ENCODE results near the gene APC. TPM values are rescaled to one million over a fixed set of nuclear protein-coding genes. Genes with fewer than 3 reads are reported as not detected.

APC gene
- polyA plus RNA-seq, 1 experiment: 25.7 TPM

DNA sequence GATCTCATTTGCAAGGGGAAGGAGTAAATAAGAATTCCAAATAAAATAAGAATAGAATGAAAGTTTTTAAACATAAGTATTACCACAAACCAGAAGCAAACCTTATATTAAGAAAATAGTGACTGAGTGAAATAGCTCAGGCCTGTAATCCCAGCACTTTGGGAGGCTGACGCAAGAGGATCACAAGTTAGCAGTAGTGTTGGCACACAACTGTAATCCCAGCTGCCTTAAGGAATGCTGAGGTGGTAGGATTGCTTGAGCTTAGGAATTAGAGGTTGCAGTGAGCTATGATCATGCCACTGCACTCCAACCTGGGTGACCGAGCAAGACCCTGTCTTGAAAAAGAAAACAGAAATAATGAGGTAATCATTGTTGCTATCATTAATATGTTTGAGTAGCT is 47.0 kb downstream of the APC start:
- Histone ChIP-seq H3K4me3 (ENCODE audit: low read depth, low read length) (no peak overlapping the region), H3K9me3 (ENCODE audit: control insufficient read depth, insufficient read depth, low read length) (no peaks in the 10 kb centered on the region), H3K27ac (ENCODE audit: low read depth, low read length) (no peak overlapping the region), H3K27me3 (ENCODE audit: control insufficient read depth, insufficient read depth, low read length) (no peaks in the 10 kb centered on the region)
- TF ChIP-seq, protein P1, sequence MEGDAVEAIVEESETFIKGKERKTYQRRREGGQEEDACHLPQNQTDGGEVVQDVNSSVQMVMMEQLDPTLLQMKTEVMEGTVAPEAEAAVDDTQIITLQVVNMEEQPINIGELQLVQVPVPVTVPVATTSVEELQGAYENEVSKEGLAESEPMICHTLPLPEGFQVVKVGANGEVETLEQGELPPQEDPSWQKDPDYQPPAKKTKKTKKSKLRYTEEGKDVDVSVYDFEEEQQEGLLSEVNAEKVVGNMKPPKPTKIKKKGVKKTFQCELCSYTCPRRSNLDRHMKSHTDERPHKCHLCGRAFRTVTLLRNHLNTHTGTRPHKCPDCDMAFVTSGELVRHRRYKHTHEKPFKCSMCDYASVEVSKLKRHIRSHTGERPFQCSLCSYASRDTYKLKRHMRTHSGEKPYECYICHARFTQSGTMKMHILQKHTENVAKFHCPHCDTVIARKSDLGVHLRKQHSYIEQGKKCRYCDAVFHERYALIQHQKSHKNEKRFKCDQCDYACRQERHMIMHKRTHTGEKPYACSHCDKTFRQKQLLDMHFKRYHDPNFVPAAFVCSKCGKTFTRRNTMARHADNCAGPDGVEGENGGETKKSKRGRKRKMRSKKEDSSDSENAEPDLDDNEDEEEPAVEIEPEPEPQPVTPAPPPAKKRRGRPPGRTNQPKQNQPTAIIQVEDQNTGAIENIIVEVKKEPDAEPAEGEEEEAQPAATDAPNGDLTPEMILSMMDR (IDR thresholded peaks at IDR 0.05; ENCODE audit: low read depth, low read length): no peak
- ChIA-PET POLR2A (no interaction called here), CTCF (interaction anchor here (1.0 to 1.4 kb wide), 2 partner anchors 64 to 93 kb away, joined by 4 to 7 read pairs; no protein-coding TSS in a partner anchor)
- DNase-seq (ENCODE audit: low read depth, low spot score): no peak

DNA sequence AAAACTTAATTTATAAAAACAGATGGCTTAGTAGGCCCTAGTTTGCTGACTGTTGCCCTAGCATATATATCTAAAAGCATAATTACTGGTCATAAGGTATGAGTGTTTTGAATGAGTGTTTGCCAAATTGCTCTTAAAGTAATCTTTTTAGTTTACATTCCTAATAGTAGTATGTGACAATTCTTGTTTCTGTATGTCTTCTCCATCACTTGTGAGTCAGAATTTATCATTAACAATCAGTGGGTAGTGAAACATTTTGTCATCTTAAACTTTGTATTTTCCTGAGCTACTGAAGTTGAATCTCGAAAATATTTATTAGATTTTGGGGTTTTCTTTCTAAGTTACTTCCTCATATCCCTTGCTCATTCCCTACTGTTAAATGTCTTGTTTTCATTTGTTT is 49.6 kb downstream of the APC start:
- Histone ChIP-seq H3K27ac (ENCODE audit: low read depth, low read length) (peak overlapping the region; percentile 63), H3K4me3 (ENCODE audit: low read depth, low read length) (no peak overlapping the region), H3K27me3 (ENCODE audit: control insufficient read depth, insufficient read depth, low read length) (no peaks in the 10 kb centered on the region), H3K9me3 (ENCODE audit: control insufficient read depth, insufficient read depth, low read length) (no peaks in the 10 kb centered on the region)
- TF ChIP-seq, protein P1 (IDR thresholded peaks at IDR 0.05; ENCODE audit: low read depth, low read length): no peak
- no peak for DNase-seq (ENCODE audit: low read depth, low spot score)
- POLR2A ChIA-PET: interaction anchor here (0.7 kb wide), 1 partner anchor 507 kb away, joined by 4 read pairs; no protein-coding TSS in a partner anchor
- CTCF ChIA-PET: interaction anchor here (1.1 to 2.1 kb wide), 2 partner anchors 61 to 825 kb away, joined by 3 to 12 read pairs; no protein-coding TSS in a partner anchor

DNA sequence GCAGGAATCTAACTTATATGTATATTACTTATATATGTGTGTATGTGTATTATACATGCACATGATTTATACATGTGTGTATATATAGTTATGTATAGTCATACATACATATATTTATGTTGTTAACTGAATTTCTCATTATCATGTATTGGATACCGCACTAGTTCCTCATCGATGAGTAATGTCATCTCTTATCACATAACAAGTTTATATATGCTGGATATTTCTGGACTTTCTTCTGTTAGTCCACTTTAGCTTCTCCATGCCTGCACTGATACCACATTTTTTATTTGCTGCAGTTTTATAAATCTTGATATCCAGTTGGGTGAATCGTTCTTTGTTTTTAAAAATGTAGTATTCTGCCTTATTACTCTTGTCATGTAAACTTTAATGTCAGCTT is 50.2 kb downstream of the APC start:
- TF ChIP-seq, protein P1 (IDR thresholded peaks at IDR 0.05; ENCODE audit: low read depth, low read length): no peak
- Histone ChIP-seq H3K4me3 (ENCODE audit: low read depth, low read length) (no peak overlapping the region), H3K27ac (ENCODE audit: low read depth, low read length) (no peak overlapping the region), H3K9me3 (ENCODE audit: control insufficient read depth, insufficient read depth, low read length) (no peaks in the 10 kb centered on the region), H3K27me3 (ENCODE audit: control insufficient read depth, insufficient read depth, low read length) (no peaks in the 10 kb centered on the region)
- DNase-seq (ENCODE audit: low read depth, low spot score): no peak
- POLR2A ChIA-PET: no interaction called here
- CTCF ChIA-PET: interaction anchor here (1.1 to 2.1 kb wide), 2 partner anchors 61 to 824 kb away, joined by 3 to 12 read pairs; no protein-coding TSS in a partner anchor

DNA sequence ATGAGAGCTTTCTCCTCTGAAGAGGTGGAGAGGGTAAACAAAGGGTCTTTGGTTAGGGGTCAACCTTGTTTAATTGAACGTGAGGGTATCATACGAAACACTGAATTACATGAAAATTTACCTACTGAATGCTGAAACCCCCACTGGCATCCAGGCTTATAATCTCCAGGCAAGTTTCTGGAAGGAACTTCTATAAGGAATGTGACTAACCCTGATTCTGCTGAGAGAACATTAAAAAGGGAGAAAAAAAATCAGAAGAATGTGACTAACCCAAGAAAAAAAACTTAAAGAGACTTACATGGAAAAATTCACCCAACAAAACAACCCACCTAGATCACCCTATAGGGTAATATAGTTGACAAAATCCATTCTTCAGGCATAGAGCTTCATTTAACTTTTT is 55.5 kb downstream of the APC start:
- Histone ChIP-seq H3K9me3 (ENCODE audit: control insufficient read depth, insufficient read depth, low read length) (no peaks in the 10 kb centered on the region), H3K27me3 (ENCODE audit: control insufficient read depth, insufficient read depth, low read length) (no peaks in the 10 kb centered on the region), H3K27ac (ENCODE audit: low read depth, low read length) (no peak overlapping the region), H3K4me3 (ENCODE audit: low read depth, low read length) (no peak overlapping the region)
- no peak for DNase-seq (ENCODE audit: low read depth, low spot score)
- ChIA-PET POLR2A (no interaction called here), CTCF (interaction anchor here (2.7 kb wide), 1 partner anchor 55 kb away, joined by 13 read pairs; no protein-coding TSS in a partner anchor)
- TF ChIP-seq, protein P1 (IDR thresholded peaks at IDR 0.05; ENCODE audit: low read depth, low read length): no peak

DNA sequence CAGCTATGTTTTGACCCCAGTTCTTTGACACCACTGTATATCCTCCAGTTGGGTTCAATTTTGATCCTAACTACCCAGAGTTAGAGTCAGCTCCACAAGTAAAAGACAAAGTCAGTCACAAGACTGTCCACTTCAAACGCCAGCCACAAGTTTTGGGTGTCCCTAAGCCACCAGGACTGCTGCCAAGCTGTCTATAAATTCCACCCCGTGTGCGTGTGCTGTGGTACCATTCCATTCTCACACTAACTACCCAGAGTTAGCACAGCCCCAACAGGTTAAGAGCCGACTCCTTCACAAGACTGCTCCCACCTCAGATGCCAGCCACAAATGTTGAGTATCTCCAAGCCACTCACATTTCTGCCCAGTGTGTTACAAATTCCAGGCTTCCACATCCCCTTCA is 56.7 kb downstream of the APC start:
- POLR2A ChIA-PET: no interaction called here

More for the DNA sequence above, 56.7 kb downstream of the APC start:
- no peak overlapping the region for H3K27ac ChIP-seq (ENCODE audit: low read depth, low read length)
- no peak for DNase-seq (ENCODE audit: low read depth, low spot score)
- H3K4me3 ChIP-seq (ENCODE audit: low read depth, low read length): no peak overlapping the region
- TF ChIP-seq, protein P1 (IDR thresholded peaks at IDR 0.05; ENCODE audit: low read depth, low read length): no peak
- no peaks in the 10 kb centered on the region for H3K27me3 ChIP-seq (ENCODE audit: control insufficient read depth, insufficient read depth, low read length)
- H3K9me3 ChIP-seq (ENCODE audit: control insufficient read depth, insufficient read depth, low read length): no peaks in the 10 kb centered on the region
- CTCF ChIA-PET: interaction anchor here (2.7 kb wide), 1 partner anchor 54 kb away, joined by 13 read pairs; no protein-coding TSS in a partner anchor
